HG02623 (cell line): ENCODE results near the gene FAHD2B.
"Not testable (repeated sequence)": the region's sequence is repeated elsewhere in the genome, so short reads cannot be mapped to it uniquely, and the experiment has no call there.

ENCODE experiments used
- ATAC-seq: cut with Tn5 transposase; IDR thresholded peaks from one replicate; pipeline ENCODE4 v1.9.1; 2021; ENCODE audit warnings: moderate library complexity; ENCODE audit not compliant: unreplicated experiment

The FAHD2B gene

DNA sequence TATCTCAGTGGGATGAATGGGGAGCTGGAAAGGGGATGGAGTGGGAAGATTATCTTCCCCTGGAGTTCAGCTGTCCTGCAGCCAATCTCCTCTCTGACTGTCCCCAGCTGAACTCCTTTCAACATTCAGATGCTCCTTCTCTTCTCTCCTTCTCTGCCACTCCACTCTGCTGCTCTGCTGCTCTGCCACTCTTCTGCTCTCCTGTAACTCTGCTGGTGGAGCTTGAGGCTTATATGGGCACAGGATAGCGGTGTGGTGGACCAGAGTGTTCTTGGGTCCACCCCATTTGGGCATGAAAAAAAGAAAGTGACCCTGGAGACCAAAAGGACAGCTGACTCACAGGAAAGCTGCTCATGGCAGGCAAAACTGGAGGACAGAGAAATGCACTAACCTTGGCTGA is 26.6 kb downstream of the FAHD2B start:
- ATAC-seq: no peak

DNA sequence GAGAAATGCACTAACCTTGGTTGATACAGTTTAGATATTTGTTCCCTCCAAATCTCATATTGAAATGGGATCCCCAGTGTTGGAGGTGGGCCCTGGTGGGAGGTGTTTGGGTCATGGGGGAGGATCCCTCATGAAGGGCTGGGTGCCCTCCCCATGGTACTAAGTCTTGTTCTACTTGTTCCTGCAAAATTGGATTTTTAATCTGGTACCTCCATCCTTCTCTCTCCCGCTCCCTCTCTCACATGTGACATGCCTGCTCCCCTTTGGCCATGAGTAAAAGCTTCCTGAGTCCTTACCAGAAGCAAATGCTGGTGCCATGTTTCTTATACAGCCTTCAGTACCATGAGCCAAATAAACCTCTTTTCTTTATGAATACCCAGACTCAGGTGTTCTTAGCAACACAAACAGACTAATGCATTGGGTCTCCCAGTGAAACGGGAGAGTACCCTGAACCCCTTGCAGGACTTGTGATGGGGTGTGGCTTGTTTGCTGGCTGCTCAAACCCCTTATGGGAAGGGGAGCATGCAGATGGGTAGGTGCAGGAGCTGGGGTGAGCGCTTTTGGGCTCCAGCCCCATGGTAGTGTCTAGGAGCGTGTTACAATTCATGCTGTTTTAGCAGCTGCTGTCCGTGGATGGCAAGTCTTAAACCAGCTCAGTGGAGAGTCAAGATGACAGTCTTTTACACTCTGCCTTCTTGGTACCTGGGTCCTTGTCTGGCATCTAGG is 27.2 kb downstream of the FAHD2B start:
- ATAC-seq: no peak

DNA sequence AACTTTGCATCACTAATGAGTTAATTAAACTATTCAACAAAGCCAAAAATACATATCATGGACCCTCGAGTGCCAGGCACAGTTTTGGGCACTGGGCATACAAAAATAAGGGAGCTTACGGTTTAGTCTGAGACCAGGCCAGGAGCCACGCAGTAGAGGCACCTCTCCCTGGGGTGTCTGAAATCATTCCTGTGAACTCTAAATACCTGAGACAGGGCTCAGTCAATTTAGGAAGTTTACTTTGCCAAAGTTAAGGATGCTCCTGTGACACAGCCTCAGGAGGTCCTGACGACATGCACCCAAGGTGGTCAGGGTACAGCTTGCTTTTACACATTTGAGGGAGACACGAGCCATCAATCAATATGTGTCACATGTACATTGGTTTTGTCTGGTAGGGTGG is 28.7 kb downstream of the FAHD2B start:
- ATAC-seq: not testable (repeated sequence)

DNA sequence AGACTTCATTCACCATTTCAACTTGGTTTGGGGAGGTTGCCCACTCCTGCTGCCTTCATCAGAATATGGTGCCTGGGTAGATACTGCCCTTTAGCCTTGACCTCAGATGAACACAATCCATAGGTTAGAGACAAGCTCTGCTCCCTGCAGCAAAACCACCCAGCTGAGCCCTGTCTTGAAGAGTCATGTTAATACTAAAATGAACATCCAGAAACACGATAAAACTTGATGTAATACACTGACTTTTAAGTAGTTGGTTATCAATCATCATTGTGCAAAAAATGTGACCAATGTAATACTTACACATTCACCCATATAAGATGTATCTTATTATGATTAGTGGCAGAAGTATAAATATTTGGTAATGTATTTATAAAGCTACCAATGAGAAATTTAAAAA is 32.7 kb downstream of the FAHD2B start:
- not testable (repeated sequence) for ATAC-seq

DNA sequence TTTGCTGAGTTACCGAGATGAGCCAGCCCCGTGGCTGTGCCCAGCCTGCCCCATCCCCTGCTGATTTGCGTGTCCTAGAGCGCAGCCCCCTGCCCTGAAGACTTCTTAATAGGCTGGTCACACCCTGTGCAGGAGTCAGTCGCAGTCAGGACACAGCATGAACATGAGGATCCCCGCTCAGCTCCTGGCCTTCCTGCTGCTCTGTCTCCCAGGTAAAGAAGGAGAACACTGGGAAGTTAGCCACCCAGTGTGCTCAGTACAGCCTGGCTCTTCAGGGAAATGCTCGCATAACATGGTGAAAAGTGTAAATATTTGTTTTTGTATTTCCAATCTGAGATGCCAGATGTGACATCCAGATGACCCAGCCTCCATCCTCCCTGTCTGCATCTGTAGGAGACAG is 34.9 kb downstream of the FAHD2B start:
- not testable (repeated sequence) for ATAC-seq

DNA sequence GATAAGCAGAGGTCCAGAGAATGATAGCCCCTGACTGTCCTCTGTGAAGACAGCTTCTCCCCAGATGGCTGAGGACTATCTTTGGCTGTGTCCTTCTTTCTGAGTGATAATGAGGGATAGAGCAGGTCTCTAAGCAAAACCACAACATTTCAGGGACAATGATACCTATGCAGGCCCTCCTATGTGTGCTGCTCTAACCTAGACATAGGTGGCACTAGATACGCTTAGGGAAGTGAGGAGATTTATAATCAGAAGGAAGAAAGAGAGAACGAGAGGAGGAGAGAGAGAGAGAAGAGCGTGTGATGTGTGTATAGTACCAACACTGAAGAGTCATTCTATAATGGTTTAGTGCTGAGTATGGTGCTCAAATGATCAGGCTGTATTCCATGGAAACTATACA is 38.5 kb downstream of the FAHD2B start:
- not testable (repeated sequence) for ATAC-seq

DNA sequence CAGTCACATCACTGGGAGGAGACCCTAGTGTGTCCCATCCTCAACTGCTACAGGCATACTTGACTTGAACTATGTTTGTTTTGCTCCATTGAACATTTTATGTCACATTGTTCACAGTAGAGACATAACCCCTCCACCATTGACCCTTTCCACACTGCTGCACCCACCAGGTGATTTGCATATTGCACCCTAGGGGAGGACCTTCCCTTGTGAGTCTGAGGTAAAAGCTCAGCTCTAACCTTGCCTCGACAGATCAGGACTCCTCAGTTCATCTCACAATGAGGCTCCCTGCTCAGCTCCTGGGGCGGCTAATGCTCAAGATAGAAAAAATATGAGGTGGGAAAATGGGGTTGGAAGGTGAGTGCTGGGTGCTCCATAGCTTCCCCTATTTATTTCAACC is 44.6 kb downstream of the FAHD2B start:
- not testable (repeated sequence) for ATAC-seq

DNA sequence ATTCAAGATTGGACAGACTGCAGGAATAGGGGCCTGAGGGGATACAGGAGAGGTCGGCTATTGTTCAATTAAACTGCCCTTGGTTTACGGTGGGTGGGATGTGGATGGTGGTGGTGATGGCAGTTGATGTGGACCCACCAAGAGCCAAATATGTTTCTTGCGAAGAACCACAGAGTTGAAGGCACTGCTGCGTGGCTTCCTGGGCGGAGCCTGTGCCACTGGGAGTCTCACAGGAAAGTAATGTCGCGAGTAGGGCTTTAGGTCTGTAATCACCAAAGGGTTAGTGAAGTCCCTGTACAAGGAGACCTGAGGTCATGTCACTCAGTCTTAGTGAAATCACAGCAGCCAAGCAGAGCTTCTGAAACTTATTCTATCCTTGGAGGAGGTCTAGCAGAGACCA is 46.2 kb downstream of the FAHD2B start:
- not testable (repeated sequence) for ATAC-seq

DNA sequence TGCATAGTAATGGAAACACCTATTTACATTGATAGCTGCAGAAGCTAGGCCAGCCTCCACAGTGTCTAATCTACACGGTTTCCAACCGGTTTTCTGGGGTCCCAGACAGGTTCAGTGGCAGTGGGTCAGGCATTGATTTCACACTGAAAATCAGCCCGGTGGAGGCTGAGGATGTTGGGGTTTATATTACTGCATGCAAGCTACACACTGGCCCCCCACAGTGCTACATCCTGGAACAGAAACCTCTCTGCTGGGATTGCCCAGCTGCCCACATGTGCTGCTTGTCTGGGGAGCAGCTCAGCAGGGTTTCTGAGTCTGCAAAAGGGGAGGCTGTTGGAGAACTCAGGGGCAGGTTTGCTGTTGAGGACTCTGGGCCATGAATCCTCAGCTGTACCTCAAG is 48.0 kb downstream of the FAHD2B start:
- not testable (repeated sequence) for ATAC-seq

DNA sequence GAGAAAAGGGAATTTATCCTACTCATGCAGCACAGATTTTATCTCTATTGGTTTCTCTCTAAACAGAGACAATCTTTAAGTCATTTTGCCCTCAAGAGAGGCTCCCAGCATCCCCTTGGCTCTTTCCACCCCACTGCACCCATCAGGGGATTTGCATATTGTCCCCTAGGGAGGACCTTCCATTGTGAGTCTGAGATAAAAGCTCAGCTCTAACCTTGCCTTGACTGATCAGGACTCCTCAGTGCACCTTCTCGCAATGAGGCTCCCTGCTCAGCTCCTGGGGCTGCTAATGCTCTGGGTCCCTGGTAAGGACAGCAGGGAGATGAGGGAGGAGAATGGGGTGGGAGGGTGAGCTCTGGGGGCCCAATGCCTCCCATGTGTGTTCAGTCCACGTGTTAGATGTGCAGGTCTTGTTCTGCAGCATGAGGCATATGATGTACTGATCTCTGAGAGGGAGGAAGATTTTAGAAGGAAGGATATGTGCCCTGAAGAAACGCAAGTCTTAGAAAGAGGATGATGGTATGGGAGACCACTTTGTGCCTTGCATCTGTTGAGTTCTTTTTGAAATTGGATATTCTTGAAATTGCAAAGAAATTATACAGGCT is 48.7 kb downstream of the FAHD2B start:
- not testable (repeated sequence) for ATAC-seq
